ENCODE results near the gene CYP1B1.
"Not testable (repeated sequence)": the region's sequence is repeated elsewhere in the genome, so short reads cannot be mapped to it uniquely, and the experiment has no call there.

Gene CYP1B1

GRCh38 chr2:38032946-38033345 lies 43.0 kb downstream of the CYP1B1 start:
- DNase-seq (ENCODE audit: low spot score) = no peak

DNA sequence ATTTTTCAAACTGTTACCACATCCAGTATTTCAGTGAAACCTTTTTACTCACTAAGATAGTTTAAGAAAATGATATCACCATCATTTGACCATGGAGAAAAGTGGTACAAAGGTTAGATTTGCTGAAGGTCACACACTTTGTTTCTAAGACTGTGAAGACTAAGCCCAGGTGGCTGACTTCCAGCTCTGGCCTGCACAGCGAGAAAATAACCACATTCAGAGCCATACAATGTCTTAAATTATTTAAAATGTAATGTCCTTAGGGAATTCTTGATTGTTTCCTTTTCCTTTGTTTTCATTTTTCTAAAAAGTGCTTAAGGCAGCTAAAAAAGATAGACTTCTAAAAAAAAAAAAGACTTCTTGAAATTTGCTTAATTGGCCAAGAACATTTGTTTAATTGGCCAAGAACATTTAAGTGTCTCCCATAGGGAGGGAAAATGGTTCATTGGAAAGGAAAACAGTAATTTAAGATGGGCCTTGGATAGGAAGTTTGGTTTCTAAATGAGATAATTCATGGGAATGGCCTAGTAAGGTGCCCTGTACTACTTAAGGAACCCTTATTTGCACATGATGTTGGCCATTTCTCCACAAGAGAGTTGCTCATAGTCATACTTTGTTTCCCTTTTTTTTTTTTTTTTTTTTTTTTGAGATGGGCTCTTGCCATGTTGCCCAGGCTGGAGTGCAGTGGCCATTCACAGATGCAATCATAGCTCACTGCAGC lies 45.2 kb downstream of the CYP1B1 start:
- DNase-seq (ENCODE audit: low spot score) = no peak

DNA sequence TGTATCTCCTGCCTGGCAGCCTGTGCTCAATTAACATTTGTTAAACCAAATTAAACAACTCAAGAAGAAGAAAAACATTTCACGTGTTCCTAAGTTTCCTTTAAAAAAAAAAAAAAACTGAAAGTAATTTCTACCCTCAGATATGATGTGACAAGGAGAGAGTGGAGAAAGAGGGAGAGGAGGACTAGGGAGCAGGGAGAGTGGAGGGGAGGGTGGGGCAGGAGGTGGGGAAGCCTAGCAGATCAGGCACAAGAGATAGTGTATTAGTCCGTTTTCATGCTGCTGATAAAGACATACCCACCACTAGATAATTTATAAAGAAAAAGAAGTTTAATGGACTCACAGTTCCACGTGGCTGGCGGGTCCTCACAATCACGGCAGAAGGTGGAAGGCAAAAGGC lies 46.4 kb downstream of the CYP1B1 start:
- DNase-seq (ENCODE audit: low spot score) = no peak

GRCh38 chr2:38028829-38029228 lies 47.1 kb downstream of the CYP1B1 start:
- DNase-seq (ENCODE audit: low spot score) = no peak

- no peak for DNase-seq (ENCODE audit: low spot score)
These were observed 49.1 kb downstream of the CYP1B1 start for GRCh38 chr2:38026846-38027245.

GRCh38 chr2:38021589-38021988 lies 54.4 kb downstream of the CYP1B1 start:
- no peak for DNase-seq (ENCODE audit: low spot score)

- DNase-seq (ENCODE audit: low spot score) = not testable (repeated sequence)
These were observed 55.4 kb downstream of the CYP1B1 start for GRCh38 chr2:38020359-38021069.

- DNase-seq (ENCODE audit: low spot score) = no peak
These were observed 58.1 kb downstream of the CYP1B1 start for GRCh38 chr2:38017836-38018235.
